Stimulated activated CD4-positive, alpha-beta T cell treated with anti-CD3 and anti-CD28 coated beads, Interleukin-15, amount 100 ng/mL, for 24 hours (primary cell): ENCODE data around the gene ATRNL1.
A peak's percentile ranks its signal among the peaks of the same experiment; 100 is the strongest.
"Not testable (repeated sequence)": the region's sequence is repeated elsewhere in the genome, so short reads cannot be mapped to it uniquely, and the experiment has no call there.

ENCODE experiments used
- DNase-seq: peaks from one replicate; pipeline ENCODE4 v3.0.0-alpha.2; 2020

ATRNL1 gene

DNA sequence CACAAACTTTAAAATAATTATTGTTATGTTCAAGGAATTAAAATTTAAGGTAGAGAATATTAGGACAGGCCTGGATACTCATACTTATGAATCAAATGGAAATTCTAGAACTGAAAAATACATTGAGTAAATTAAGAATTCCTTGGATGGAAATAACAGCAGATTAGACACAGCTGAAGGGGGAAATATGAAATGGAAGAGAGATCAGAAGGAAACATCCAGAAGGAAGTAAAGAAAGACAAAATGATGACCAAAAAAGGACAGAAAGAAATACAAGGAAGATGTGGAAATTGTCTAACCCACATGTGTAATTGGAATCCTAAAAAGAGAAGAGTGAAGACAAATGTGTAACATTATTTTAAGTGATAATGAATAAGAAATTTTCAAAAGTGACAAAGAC, 128.9 kb downstream of the ATRNL1 start:
- DNase-seq, result no peak

GRCh38 chr10:115239761-115240160, 146.6 kb downstream of the ATRNL1 start:
- DNase-seq, result no peak

DNA sequence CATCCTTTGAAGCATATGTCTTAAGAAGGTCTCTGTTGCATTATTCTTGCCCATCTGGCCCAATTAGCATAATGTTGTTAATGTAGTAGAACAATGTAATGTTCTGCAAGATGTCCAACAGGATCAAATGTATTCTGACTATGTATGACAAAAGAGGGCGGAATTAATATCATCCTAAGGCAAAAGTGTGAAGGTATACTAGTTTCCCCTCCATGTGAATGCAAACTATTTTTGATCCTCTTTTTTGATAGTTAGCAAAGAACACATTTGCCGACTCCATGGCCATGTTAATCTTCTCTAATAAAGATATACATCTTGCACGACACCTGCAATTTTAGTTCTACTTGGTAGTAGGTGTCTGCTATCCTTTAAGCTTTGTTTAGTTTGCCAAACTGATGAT, 157.6 kb downstream of the ATRNL1 start:
- no peak for DNase-seq

- not testable (repeated sequence) for DNase-seq
Observed at GRCh38 chr10:115253765-115254164, 160.6 kb downstream of the ATRNL1 start.

GRCh38 chr10:115272482-115272881, 179.3 kb downstream of the ATRNL1 start:
- no peak for DNase-seq

GRCh38 chr10:115278294-115278693, 185.1 kb downstream of the ATRNL1 start:
- DNase-seq, result no peak

- DNase-seq, result no peak
Observed at GRCh38 chr10:115295213-115295805, 202.1 kb downstream of the ATRNL1 start.

- no peak for DNase-seq
Observed at GRCh38 chr10:115300080-115300479, 206.9 kb downstream of the ATRNL1 start.

- DNase-seq, result not testable (repeated sequence)
Observed at GRCh38 chr10:115319669-115320068, 226.5 kb downstream of the ATRNL1 start.

DNA sequence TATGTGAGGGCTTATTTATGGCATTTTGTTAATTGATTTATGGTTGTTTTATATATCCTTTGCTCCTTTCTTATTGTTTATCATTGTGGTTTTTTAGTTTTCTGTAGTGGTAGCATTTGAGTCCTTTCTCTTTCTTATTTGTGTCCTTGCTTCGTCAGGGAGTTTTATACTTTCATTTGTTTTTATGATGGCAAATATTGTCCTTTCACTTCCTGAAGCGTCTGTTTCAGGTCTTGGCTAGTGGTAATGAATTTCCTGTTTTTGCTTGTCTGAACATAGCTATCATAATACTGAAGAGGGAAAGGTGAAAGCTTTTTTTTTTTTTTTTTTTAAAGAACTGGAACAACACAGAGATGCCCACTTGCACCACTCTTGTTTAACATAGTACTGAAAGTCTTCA, 228.2 kb downstream of the ATRNL1 start:
- no peak for DNase-seq

DNA sequence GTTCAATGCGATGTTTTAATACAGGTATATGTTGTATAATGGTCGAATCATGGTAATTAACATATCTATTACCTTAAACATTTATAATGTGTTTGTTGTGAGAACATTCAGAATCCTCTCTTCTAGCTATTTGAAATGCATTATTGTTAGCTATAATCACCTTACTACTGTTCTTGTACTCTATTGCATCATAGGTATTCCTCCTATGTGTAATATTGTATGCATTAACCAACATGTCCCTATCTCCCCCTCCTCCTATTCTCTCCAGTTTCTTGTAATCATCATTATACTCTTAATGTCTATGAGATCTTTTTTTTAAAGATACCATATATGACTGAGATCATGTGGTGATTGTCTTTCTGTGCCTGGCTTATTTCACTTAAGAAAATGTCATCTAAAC, 235.2 kb downstream of the ATRNL1 start:
- DNase-seq, result no peak

DNA sequence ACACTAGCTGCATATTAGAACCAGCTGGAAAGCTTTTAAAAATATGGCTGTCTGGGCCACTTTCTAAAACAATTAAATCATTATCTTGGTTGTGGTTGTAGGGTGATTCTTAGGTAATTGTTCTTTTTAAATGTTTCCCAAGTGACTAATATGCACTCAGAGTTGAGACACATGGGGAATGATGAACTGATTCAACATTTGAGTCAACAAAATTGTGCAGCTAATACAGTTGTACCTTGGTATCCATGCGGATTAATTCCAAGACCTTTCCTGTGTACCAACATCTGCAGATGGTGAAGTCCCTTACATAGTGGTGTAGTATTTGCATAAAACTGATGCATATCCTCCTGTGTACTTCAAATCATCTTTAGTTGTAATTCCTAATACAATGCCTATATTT, 242.2 kb downstream of the ATRNL1 start:
- DNase-seq, result no peak

- DNase-seq, result peak; percentile 31
Observed at GRCh38 chr10:115355162-115355760, 262.1 kb downstream of the ATRNL1 start.

DNA sequence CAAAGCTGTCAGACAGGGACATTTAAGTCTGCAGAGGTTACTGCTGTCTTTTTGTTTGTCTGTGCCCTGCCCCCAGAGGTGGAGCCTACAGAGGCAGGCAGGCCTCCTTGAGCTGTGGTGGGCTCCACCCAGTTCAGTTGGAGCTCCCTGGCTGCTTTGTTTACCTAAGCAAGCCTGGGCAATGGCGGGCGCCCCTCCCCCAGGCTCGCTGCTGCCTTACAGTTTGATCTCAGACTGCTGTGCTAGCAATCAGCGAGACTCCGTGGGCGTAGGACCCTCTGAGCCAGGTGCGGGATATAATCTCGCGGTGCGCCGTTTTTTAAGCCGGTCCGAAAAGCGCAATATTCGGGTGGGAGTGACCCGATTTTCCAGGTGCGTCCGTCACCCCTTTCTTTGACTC, 274.8 kb downstream of the ATRNL1 start:
- not testable (repeated sequence) for DNase-seq

- no peak for DNase-seq
Observed at GRCh38 chr10:115379064-115379463, 285.9 kb downstream of the ATRNL1 start.

GRCh38 chr10:115384665-115385064, 291.5 kb downstream of the ATRNL1 start:
- no peak for DNase-seq

GRCh38 chr10:115390607-115391006, 297.4 kb downstream of the ATRNL1 start:
- DNase-seq, result no peak

GRCh38 chr10:115398026-115398425, 304.9 kb downstream of the ATRNL1 start:
- DNase-seq, result no peak

DNA sequence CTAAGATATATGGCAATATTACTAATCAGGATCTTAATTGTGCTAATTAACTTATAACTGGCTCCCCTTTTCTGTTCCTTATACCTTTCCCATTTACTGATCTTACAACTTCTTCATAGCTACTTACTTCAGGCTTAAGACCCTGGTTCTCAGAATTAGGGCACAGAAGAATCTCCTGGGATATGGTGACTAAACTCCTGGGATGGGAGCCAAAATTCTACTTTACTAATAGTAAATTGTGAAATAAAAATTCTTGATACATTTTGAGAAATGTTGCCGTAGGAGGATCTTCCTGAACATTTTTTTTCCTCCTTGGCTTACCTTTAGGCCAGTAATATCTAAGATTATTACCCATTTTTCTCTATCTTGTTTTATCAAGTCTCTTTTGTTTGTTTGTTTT, 309.5 kb downstream of the ATRNL1 start:
- no peak for DNase-seq

GRCh38 chr10:115405838-115406237, 312.7 kb downstream of the ATRNL1 start:
- DNase-seq, result not testable (repeated sequence)

DNA sequence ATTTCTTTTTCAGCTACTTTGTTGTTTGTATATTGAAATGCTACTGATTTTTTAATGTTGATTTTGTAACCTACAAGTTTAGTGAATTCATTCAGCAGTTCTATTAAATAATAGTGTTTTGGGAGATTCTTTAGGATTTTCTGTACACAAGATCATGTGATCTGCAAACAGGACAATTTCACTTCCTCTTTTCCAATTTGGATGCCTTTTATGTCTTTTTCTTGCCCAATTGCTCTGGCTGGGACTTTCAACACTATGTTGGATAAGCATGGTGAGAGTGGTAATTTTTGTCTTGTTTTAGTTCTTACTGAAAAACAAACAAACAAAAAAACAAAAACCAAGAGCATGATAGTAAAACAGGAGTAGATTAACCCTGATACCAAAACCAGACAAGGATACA, 316.2 kb downstream of the ATRNL1 start:
- no peak for DNase-seq

- DNase-seq, result no peak
Observed at GRCh38 chr10:115417585-115418265, 324.6 kb downstream of the ATRNL1 start.

GRCh38 chr10:115422624-115423023, 329.5 kb downstream of the ATRNL1 start:
- DNase-seq, result no peak

GRCh38 chr10:115427611-115428010, 334.4 kb downstream of the ATRNL1 start:
- no peak for DNase-seq
